ENCODE results near the gene BHLHE23. TPM values are rescaled to one million over a fixed set of nuclear protein-coding genes. Genes with fewer than 3 reads are reported as not detected.

BHLHE23 gene
- total RNA-seq, 4 donors from 2014 or later, result not detected

DNA sequence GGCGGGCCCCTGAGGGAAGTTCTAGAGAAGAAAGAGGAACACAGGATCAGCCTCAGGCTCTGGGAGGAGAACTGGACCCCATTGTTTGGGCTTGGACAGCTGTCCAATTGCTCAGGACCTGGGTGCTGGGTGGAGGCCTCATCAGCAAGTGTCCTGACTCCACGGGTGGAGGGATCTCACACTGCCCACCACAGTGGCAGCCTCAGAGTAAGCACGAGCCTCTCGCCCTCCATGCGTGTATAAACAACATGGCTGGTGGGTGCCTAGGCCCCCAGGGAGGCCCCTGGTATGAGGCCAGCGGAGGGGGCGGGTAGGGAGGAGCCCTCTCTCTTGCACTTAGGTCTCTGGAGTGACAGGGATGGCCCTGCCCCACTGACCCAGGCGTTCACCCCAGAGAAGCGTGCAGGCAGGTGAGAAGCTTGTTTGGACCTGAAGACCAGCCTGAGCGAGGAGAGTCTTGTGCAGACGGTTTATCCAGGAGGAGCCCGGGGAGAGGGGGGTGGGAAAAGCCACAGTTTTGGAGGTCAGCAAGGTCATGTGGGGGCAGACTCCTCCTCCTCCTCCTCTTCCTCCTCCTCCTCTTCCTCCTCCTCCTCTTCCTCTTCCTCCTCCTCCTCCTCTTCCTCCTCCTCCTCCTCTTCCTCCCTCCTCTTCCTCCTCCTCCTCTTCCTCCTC is 41.9 kb upstream of the BHLHE23 start:
- no peak for DNase-seq (ENCODE audit: low spot score)
- ATAC-seq (ENCODE audit: low FRiP score), result no peak
- TF ChIP-seq, protein P1, sequence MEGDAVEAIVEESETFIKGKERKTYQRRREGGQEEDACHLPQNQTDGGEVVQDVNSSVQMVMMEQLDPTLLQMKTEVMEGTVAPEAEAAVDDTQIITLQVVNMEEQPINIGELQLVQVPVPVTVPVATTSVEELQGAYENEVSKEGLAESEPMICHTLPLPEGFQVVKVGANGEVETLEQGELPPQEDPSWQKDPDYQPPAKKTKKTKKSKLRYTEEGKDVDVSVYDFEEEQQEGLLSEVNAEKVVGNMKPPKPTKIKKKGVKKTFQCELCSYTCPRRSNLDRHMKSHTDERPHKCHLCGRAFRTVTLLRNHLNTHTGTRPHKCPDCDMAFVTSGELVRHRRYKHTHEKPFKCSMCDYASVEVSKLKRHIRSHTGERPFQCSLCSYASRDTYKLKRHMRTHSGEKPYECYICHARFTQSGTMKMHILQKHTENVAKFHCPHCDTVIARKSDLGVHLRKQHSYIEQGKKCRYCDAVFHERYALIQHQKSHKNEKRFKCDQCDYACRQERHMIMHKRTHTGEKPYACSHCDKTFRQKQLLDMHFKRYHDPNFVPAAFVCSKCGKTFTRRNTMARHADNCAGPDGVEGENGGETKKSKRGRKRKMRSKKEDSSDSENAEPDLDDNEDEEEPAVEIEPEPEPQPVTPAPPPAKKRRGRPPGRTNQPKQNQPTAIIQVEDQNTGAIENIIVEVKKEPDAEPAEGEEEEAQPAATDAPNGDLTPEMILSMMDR (IDR thresholded peaks at IDR 0.05), result no peak

DNA sequence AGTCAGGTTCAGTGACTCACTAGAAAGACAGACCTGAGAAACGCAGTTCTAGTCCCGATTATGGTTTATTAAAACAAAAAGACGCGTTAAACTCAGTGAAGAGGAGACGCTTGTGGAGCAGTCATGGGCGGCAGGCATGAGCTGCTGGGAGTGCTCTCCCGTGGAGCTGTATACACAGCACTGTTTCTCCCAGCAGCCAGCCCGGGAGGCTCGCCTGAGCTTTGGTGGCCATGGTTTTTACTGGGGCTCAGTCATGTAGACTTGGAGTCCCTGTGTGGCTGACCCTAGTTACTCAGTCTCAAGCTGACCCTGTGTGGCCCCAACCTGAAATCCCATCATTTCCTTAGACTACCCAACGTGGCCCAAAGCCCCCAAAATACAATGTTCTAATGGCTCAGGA is 41.2 kb upstream of the BHLHE23 start:
- no peak for ATAC-seq (ENCODE audit: low FRiP score)
- DNase-seq (ENCODE audit: low spot score), result no peak
- TF ChIP-seq, protein P1 (IDR thresholded peaks at IDR 0.05), result no peak

DNA sequence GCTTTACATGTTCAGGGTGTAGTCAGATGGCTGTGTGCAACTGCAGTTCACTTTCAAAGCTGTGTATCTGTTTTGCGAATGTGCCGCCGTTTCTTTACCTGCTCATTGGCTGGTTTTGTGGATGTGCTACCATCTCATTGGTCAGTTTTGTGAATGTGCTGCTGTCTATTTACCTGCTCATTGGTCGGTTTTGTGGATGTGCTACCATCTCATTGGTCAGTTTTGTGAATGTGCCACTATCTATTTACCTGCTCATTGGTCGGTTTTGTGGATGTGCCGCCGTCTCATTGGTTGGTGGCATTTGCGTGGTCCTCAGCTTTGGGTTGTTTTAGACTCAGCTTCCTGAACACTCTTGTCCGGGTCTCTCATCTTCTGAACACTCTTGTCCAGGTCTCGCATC is 40.5 kb upstream of the BHLHE23 start:
- ATAC-seq (ENCODE audit: low FRiP score) (no peak), DNase-seq (ENCODE audit: low spot score) (no peak)
- TF ChIP-seq, protein P1 (IDR thresholded peaks at IDR 0.05), result no peak

DNA sequence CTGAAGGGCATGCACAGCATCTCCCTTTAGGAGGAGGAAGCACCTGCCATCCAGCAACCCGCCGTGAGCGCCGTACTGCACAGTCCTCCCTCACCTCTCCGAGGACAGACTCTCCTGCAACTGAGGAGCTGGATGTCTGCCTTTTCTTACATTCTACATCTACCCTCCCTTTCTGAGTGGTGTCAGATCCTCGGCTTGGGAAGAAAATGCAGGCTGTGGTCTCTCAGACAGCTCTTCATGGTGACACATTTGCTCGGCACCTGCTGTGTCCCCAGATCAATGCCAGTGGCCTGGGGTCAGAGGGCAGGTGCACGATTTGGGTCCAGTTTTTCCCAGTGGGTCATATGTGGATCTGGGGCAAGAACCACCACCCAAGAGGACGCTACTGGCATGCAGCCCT is 40.1 kb upstream of the BHLHE23 start:
- TF ChIP-seq, protein P1 (IDR thresholded peaks at IDR 0.05), result no peak
- no peak for DNase-seq (ENCODE audit: low spot score)

DNA sequence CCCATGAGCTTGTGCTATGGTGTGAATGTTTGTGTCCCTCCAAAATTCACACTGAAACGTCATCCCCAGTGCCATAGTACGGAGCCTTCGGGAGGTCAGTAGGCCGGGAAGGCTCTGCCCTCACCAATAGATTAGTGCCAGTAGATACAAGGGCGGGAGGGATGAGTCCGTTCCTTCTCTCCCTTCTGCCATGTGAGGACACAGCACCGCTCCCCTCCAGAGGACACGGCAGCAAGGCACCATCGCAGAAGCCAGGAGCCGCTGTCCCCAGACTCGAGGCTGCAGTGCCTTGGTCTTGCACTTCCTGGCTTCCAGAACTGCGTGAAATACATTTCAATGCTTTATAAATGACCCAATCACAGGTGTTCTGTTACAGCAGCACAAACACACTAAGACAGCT is 39.2 kb upstream of the BHLHE23 start:
- DNase-seq (ENCODE audit: low spot score), result no peak
- TF ChIP-seq, protein P1 (IDR thresholded peaks at IDR 0.05), result no peak
- no peak for ATAC-seq (ENCODE audit: low FRiP score)

More for the DNA sequence above, 40.1 kb upstream of the BHLHE23 start:
- ATAC-seq (ENCODE audit: low FRiP score), result no peak

DNA sequence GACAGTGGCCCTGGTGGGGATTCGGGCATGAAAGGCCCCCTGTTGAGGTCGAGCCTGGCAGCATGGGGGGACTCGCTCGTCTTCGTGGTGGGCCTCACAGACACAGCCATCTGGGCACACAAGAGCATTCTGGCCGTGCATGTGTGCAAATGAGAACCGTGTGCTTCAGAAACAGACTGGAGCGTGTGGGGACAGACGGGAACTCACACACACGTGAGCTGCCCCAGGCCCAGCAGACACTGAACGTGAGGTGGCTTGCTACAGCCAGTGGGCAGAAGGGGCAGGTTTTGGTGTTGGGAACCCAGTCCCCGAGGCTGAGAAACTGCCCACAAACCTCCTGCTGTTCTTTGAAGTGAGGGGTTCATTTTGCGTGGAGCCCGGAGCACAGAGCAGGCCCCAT is 38.6 kb upstream of the BHLHE23 start:
- DNase-seq (ENCODE audit: low spot score) (no peak), ATAC-seq (ENCODE audit: low FRiP score) (no peak)
- TF ChIP-seq, protein P1 (IDR thresholded peaks at IDR 0.05), result no peak

DNA sequence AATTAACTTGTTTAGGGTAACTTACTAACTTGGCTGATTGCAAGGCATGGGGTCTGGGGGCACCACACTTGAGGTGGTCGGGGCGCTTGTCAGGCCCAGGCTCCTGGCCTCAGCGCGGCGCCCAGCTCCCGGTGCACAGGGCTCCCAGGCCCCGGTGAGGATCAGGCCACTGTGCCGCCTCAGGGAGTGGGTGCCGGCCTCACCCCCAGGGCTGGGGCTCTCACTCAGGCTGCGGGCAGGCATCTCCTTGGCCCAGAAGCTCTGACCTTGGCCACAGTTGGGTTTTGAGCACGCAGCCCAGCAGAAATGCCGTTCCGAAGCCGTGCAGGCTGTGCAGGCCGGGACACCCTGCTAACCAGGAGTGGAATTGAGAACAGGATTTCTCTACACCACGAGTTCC is 37.8 kb upstream of the BHLHE23 start:
- ATAC-seq (ENCODE audit: low FRiP score), result no peak
- no peak for DNase-seq (ENCODE audit: low spot score)

More for the DNA sequence above, 37.8 kb upstream of the BHLHE23 start:
- TF ChIP-seq, protein P1 (IDR thresholded peaks at IDR 0.05), result no peak
